GM11168 (cell line): Measurements from ENCODE around the gene HBG1.
"Not testable (repeated sequence)": the region's sequence is repeated elsewhere in the genome, so short reads cannot be mapped to it uniquely, and the experiment has no call there.

Experiments used
- in situ Hi-C: fragments of 300-500 bp; cut with MboI; formaldehyde crosslinking; loops from one replicate; pipeline ENCODE4 v1.12.0; 2022; ENCODE audit warnings: low sequenced_read_pairs; ENCODE audit not compliant: unreplicated experiment

HBG1 gene

DNA sequence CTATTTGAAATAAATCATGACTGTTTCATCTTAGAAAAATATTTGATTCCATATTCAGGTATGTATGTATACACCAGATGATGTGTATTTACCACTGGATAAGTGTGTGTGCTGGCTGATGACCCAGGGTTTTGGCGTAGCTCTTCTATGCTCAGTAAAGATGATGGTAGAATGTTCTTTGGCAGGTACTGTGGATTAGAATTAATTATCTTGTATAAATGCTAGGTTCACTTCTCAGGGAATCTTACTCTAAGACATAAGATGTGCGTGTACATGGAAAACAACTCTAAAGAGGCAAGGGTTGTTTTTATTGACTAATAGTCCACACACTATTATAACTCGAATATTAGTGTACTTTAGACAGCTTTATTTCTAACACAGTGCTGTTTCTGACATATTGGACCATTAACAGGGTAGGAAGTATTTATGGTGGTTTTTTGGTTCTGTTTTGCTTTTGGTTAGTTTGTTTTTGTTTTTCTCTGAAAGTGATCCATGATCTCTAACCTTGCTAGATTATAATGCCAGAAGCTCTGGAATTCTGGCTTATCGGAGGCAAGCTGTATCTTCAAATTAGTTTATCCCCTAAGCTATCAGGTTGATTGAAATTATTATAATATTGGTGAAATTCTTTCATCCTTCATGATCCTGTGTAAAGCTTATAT, 1.0 kb upstream of the HBG1 start:
- in situ Hi-C loops = no loop called here

DNA sequence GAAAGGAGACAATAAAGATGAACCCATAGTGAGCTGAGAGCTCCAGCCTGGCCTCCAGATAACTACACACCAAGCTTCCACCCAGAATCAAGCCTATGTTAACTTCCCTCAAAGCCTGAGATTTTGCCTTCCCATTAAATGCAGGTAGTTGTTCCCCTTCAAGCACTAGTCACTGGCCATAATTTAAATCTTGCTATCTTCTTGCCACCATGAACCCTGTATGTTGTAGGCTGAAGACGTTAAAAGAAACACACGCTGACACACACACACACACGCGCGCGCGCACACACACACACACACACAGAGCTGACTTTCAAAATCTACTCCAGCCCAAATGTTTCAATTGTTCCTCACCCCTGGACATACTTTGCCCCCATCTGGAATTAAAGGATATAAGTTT, 1.2 kb downstream of the HBG1 start:
- in situ Hi-C loops = not testable (repeated sequence)

DNA sequence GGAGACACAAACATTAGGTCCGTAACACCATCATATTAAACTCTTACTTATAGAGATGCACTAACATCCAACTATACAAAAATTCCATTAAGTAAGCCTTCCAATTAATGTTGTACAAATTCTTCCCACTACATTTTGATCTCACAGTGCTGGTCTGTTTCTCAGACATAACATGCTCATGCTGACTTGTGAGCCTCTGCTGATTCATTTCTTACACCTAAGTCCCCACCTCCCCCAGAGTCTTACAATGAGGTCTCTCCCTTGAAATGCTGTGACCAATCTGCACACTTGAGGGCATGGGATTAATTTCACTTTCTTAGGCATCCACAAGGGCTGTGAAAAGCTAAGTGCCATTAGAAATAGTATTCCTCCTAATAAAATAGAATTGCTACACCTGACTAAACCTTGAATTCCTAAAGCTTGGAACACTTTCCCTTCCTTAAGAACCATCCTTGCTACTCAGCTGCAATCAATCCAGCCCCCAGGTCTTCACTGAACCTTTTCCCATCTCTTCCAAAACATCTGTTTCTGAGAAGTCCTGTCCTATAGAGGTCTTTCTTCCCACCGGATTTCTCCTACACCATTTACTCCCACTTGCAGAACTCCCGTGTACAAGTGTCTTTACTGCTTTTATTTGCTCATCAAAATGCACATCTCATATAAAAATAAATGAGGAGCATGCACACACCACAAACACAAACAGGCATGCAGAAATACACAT, 2.0 kb downstream of the HBG1 start:
- in situ Hi-C loops = no loop called here

DNA sequence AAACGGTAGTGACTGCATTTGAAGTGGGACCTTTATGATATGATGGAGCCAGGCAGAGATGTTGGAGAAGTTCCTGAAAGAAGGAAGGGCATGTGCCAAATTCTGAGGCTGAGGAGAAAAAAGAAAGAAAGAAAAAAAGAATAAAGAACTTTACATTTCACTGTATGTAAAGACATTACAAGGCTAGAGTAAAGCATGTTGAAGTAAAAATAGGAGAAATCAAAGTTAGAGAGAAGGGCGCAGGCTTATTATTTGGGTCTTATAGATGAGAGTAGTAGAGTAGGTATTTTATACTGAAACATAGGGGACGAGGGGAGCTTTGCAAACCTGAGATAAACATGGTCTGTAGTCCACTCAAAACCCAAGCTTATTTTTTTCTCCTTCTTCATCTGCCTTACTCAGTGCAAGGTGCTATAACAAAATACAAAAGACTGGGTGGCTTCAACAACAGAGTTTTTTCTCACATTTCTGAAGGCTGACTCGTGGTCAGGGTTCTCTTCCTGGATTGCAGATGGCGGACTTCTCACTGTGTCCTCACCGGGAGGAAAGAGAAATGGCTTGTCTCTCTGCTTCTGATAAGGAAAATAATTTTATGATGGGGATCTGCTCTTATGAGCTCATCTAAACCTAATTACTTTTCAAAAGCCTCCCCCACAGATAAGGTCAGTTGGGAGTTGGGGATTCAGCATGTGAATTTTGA, 2.7 kb downstream of the HBG1 start:
- in situ Hi-C loops = no loop called here

DNA sequence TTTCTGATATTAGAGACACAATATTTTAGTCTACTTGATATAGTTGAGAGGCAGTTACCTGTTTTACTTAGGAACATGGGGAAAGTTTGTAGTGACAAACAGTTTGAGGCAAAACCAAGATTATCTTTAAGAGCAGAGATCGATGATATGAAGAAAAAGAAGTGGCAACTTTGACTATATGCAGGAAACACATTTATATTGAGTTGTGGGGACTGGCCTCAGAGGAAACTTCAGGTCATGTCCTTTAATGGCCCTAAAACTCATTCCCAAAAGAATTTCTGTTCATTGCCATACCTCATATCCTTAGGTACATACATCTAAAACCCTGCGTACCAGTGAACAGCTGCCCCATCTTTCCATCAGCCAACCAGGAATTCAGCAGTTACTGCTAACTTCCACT, 4.5 kb downstream of the HBG1 start:
- in situ Hi-C loops = no loop called here

DNA sequence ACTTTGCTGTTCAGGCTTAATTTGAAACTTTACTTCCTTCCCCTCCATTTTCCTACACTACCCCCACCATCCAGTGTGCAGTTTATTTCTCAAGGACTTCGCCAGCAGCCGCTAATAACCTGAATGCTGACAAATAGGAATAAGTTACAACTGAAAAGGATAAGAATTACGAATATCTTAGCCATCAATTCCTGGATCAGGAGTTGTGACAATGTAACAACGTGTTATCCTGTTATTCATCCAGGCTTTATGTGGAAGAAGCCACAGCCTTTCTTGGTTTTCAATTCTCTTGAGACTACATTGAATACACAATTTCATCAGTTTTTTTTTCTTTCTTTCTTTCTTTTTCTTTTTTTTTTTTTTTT, 5.9 kb downstream of the HBG1 start:
- in situ Hi-C loops = no loop called here

DNA sequence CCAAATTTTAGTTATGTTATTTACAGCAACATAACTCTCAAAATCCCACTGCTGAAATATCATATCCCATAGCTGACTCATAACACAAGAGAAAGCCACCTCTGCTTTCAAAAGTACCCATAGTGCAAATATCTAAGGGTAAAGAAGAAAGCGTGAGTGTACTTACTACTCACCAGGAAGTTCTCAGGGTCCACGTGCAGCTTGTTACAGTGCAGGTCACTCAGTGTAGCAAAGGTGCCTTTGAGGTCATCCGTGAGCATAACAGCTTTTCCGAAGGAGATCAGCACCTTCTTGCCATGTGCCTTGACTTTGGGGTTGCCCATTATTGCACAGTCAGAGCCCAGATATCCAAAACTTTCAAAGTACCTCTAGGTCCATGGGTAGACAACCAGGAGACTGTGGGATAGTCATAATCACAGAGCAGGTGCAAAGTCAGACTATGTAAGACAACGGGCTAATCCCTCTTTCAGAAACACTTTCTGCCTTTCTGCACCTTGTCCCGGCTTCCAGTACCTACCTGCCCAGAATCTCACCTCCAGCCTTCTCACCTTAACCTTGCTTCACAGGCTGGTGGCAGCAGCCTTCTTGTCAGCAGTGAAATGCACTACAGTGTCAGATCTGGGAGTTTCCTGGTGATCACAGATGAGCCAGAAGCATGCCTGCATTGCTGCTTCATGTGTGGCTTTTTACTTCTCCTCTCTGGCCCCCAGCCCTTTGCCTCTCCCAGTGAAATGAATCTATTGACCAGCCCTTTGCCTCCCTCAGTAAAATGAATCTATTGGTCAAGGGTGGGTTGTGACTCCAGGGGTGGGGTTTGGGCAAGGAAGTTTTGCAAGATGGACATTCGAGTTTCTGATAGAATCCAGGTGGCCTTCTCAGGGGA, 6.5 kb downstream of the HBG1 start:
- in situ Hi-C loops = no loop called here

DNA sequence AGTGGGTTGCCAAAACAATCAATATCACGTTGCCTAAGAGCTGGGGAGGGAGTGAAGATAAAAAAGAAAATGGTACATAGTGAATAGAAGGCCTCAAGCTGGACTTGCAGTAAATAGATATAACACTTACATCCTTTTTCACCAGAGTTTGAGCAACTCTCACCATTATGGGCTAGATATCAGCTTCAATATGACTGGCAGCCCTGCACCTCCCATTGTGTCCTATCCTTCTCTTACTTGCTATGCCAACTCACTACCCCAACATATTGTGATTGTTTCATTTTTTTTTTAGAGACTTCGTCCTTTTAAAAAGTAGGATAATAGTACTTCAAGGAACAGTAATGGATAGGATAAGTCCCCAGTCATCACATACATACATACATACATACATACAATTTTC, 7.4 kb downstream of the HBG1 start:
- in situ Hi-C loops = no loop called here

DNA sequence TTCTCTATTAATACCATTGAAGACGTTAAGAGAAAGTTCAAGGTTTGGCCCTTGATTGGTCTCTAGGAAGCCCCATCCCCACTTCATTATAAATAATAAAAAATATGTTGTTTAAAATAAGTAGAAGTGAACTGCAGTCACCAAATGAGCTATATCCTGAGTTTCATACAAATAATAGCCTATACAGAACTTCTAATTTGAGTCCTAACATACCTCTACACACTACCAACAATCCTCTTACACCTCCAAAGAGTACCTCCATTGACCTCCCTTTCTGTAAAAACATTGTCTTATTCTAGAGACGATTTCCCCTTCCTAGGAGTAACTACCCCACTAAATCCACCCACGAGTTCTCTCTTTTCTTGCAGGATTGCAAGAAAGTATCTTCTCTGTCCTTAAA, 8.2 kb downstream of the HBG1 start:
- in situ Hi-C loops = no loop called here

DNA sequence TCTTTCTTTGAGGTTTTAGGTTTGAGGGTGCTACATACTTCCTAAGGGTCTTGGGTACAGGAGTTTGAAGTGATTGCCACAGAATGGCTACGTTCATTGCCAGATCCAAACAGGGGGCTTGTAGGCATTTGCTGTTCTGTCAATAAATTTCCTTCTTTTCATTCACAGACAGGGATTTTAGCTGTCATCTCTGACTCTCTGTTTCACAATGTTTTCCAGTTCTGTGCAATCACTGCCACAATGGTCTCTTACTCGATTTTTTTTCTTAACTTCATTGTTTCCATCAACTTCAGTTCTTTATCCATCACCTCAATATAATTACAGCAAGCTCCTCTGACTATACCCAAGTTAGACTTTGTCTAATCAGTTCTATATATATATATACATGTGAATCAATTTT, 9.2 kb downstream of the HBG1 start:
- in situ Hi-C loops = no loop called here

DNA sequence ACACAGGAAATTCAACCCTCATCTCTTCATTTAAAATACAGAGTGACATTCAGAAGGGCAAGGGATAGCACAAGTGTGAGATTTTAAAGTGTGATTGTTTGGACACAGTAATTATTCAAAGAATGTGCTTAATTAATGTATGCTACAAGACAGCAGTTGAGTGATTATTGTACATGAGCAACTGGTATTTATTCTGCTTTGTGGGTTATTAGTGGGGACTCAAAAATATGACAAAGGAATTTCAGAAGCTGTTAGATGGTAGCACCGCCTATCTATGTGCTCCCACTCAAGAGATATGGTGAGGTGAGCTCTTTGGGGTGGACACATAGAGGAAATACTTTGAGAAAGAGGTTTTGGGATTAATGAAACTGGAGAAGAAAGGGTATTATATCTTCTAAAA, 9.6 kb downstream of the HBG1 start:
- in situ Hi-C loops = no loop called here

DNA sequence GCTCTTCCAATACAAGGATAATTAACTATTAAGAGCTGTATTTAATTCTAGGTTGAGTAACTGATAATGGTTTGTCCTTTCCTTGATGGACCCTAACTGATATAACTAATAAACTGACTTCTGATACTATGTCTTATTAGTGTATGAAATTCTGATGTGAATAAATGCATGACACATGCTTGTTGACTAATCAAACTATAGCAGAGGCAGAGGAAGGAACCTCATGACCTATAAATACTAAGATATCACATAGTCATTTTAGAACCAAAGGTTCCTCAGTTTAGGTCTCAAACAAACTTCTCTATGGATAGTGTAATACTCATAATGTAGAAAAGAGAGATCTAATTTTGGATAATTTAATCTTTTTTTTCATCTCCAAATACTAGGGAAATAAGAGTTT, 10.6 kb downstream of the HBG1 start:
- in situ Hi-C loops = no loop called here

DNA sequence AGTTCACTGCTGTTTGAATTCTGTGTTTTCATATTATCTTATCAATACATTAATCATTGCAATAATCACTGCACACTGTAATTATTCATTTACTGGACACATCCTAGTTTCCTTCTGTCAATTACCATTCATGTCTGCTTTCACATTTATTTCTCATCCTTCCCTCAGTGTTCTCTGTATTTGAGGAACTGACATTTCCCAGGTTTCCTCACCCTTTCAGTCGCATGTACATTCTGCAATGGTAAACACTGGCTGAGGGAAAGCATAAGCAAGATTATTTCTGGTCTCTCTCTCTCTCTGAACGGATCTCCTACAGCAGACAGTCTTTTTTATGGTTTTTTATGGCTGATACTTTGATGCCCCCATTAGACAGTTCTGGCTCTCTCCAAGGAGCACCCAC, 11.2 kb downstream of the HBG1 start:
- in situ Hi-C loops = no loop called here

DNA sequence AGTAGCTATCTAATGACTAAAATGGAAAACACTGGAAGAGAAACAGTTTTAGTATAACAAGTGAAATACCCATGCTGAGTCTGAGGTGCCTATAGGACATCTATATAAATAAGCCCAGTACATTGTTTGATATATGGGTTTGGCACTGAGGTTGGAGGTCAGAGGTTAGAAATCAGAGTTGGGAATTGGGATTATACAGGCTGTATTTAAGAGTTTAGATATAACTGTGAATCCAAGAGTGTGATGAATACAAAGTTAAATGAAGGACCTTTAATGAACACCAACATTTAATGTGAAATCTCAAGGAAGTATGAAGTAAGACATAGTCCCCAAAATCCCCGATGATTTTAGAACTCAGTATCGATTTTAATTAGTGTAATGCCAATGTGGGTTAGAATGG, 12.2 kb downstream of the HBG1 start:
- in situ Hi-C loops = no loop called here

DNA sequence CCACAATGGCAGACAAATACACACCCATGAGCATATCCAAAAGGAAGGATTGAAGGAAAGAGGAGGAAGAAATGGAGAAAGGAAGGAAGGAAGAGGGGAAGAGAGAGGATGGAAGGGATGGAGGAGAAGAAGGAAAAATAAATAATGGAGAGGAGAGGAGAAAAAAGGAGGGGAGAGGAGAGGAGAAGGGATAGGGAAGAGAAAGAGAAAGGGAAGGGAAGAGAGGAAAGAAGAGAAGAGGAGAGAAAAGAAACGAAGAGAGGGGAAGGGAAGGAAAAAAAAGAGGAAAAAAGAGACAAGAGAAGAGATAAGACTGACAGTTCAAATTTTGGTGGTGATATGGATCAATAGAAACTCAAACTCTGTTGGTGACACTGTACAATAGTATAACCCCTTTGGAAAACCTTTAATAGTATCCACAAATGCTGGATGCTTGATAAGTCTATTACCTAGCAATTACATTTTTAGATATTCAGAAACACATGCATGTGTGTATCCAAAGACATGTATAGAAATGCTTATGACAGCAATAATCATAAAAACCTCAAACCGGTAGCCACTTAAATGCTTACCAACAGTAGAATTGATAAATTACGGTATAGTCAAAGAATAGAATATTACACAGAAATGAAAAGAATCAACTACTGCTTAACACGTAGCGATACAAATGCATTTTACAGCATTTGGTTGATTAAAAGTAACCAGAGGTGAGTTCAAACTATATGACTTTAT, 14.1 kb downstream of the HBG1 start:
- in situ Hi-C loops = no loop called here

DNA sequence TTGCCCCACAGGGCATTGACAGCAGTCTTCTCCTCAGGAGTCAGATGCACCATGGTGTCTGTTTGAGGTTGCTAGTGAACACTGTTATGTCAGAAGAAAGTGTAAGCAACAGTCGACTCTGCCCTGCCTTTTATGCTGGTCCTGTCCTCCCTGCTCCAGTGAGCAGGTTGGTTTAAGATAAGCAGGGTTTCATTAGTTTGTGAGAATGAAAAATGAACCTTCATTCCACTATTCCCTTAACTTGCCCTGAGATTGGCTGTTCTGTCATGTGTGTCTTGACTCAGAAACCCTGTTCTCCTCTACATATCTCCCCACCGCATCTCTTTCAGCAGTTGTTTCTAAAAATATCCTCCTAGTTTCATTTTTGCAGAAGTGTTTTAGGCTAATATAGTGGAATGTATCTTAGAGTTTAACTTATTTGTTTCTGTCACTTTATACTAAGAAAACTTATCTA, 15.2 kb downstream of the HBG1 start, which contains the start of gene HBD:
Gene HBD, minus strand, starts transcription at position 103 of the 454 bp plus-strand sequence. Its CDS starts 50 bp downstream, at position 53.
- in situ Hi-C loops = no loop called here

DNA sequence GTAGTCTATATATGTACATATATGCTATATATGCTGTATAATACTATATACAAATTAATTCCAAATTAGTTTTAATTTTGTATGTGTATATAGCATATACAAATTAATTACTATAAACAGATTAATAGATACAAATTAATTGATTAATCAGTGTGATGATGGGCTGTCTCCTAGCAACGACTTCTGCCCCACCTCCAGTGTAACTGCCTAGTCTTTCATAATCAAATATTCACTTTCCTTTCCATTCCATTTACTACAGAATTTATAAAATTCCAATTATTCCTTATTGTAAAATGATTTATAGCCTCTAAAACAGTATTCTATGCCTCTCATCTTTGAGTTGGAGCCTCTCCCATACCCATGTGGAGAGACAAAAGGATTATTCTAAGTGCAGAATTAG, 16.4 kb downstream of the HBG1 start:
- in situ Hi-C loops = no loop called here

DNA sequence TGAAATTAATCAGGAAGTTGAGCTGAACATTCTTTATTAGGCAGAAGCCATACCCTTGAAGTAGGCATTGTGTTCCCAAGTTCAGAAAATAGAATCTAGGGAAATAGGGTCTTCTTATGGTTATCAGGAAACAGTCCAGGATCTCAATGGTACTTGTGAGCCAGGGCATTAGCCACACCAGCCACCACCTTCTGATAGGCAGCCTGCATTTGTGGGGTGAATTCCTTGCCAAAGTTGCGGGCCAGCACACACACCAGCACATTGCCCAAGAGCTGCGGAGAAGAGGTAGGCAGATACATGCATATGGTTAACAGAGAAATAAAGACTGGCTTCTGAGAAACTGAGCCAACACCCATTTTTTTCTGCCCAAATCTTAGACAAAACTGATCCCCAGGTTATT, 16.8 kb downstream of the HBG1 start:
- in situ Hi-C loops = no loop called here

DNA sequence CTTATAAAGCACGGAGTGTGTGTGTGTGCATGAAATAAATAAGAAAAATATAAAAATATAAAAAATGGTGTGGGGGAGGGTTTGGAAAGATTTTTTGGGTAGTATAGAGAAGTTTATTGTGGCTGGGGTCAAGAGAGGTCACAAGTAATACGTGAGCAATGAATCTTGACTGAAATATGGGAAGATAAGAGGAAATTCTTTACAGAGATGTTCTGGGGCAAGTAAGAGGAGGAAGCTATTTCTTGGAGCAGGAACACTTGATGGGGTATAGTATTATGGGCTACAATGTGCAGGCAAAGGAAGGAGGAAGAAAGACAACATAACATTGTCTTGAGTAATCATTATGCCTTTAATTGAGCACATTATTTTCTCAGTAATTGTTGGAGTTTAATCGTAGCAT, 17.5 kb downstream of the HBG1 start:
- in situ Hi-C loops = no loop called here

DNA sequence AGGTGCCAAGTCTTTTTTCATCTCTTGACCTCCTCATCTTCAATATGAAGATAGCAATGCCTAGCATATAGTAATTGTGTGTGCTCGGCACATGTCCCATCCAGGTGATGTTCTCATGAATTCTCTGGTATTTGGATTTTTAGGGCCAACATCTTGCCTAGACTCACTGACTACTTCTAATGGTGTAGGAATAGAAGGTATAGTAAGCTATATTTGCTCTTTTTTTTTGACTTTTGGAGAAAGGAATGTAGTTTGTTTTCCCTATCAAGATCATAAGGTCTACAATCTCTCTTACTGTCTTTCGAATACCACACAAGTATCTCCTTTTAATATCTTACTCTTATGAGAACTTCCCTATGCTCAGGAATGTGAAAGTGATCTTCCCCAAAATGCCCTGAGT, 18.5 kb downstream of the HBG1 start:
- in situ Hi-C loops = no loop called here
